GM12874 (cell line): Measurements from ENCODE around the gene VGLL4.

Source experiments
- CTCF ChIP-seq: IDR thresholded peaks from 2 replicates; pipeline ENCODE4 v1.5.1; 2011; ENCODE audit warnings: low read depth, mild to moderate bottlenecking, control low read depth, low read length, moderate library complexity; ENCODE audit not compliant: insufficient read depth

The VGLL4 gene

GRCh38 chr3:11575677-11576076 is 68.0 kb downstream of the VGLL4 start:
- no peak for TF ChIP-seq CTCF

GRCh38 chr3:11574981-11575669 is 68.6 kb downstream of the VGLL4 start:
- no peak for TF ChIP-seq CTCF

DNA sequence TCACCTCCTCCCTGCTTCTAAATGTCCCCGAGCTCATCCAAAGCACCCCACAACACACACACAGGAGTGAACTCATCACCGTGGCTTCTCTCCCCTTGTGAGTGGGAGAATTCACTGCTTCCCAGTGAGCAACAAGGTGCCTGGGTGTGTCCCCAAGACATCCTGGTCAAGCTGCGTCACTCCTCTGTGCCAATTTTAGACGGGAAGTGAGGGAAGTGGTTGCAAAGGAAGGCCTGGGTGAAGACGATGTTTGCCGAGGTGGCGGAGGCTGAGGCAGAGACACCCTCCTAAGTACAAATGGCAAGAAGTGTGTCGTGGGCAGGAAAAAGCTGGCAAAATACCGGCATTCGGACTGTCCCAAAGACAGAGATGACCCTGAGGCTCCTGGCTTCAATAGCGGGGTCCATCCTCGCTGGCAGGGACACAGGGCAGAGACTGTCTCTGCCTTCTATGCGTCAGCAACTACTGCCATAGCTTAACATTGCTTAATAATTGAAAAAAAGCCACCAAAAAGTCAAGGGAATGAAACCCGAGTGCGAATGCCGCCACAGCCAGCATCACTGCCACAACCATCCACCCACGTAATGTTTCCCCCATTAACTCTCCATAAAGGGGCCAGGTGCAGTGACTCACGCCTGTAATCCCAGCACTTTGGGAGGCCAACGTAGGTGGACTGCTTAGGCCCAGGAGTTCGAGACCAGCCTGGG is 72.8 kb downstream of the VGLL4 start:
- no peak for TF ChIP-seq CTCF

DNA sequence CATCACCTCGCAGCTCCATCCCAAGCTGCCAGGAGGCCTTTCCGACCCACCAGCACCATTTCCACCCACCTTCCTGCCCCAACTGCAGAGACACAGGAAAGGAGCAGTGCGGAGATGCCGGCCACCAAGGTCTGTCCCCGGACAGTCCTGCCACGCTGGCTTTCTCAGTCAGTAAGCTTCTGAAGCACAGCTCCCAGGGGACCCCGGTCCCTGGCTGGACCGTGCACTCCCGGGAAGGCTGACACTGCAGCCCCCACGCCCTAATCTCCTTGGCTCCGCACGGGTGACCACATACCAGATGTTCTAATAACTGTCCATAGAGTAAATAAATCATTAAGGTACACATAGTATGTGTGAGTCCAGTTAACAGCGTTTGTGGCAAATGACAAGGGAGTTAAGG is 73.5 kb downstream of the VGLL4 start:
- no peak for TF ChIP-seq CTCF

DNA sequence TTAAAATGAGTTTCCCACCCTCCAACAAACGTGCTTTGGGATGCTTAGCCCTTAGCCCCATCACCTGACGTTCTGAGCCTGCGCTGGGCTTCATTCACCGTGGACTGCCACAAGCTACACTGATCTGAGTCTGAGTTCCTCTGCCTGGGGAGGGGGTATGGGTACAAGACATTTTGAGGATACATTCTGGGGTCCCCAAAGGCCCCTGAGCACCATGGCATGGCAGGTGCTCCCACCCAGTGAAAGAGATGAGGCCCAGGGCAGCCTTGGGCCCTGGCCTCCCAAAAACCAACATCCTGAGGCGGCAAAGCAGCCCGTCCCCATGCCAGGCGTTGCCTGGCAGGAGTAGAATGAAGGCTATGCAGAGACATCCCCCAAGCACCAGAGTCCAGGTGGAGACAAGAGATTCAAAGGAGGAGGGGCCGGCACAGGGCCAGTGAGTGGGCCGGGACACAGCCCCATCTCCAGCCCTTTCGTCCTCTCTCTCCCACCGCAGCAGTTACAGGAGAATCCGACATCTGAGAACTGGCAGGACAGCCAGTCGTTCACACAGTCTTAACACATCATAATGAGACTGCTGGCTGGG is 74.5 kb downstream of the VGLL4 start:
- TF ChIP-seq CTCF, result no peak

DNA sequence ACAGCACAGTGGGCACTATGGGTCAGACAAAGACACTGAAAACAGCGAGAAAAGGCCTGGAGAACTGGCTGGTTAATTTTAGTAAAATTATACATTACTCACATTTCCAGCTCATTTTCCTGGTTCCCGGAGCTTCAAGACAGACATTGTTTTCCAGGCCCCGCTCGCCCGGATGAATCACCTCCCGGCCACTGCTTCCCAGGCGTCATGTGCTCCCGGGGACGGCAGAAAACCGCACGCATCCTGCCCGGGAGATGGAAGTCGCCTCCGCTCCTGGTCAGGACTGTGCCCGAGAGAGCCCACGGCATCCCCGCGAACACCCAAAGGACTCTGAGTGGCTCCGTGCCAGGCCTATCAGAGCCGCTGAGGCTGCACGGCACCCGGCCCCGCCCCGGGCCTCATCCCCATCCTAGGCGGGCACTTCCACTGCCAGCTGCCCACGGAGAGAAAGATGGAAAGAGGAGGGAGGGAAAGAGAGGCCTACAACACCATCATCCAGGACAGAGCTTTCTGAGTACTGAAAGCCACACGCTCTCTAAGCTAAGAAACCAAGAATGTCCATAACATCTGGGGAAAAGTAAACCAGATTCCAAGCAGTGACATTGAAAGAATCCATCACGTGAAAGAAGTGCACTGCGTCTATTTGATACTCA is 75.1 kb downstream of the VGLL4 start:
- TF ChIP-seq CTCF, result no peak
